ENCODE data around the gene TMEM109.

The TMEM109 gene

DNA sequence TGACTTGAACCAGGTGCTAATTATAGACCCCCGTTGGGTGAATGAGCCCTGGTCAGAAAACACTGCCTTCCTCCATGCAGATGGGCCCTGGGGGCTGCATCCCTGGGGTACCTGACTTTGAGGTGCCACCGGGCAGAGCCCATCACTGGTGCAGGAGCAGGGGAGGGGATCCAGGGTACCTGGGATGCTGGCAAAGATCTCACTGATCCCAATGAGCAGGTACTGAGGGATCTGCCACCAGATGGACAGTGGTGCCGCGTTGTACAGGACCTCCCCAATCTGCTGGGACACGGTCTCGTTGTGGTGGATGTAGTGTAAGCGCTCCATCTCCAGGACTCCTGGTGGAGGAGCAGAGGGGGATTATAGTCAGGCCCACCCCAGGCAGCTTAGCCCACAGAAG lies 25.3 kb downstream of the TMEM109 start:
- DNase-seq (ENCODE audit: extremely low spot score): no peak
- CTCF ChIA-PET: no interaction called here
- TF ChIP-seq LEF1 (IDR thresholded peaks at IDR 0.05; ENCODE audit: borderline replicate concordance) (no peak), FOXA1 (IDR thresholded peaks at IDR 0.05) (no peak), NFRKB (IDR thresholded peaks at IDR 0.05) (no peak), FOXK2 (IDR thresholded peaks at IDR 0.05) (no peak), ARNT (IDR thresholded peaks at IDR 0.05) (no peak), HDGF (IDR thresholded peaks at IDR 0.05; ENCODE audit: borderline replicate concordance) (no peak), BHLHE40 (IDR thresholded peaks at IDR 0.05; ENCODE audit: borderline replicate concordance) (no peak), SUZ12 (IDR thresholded peaks at IDR 0.05) (no peak), PKNOX1 (IDR thresholded peaks at IDR 0.05) (no peak), ZNF384 (IDR thresholded peaks at IDR 0.05) (no peak), ELF4 (IDR thresholded peaks at IDR 0.05) (no peak), CTBP1 (IDR thresholded peaks at IDR 0.05; ENCODE audit: borderline replicate concordance) (no peak), TARDBP (IDR thresholded peaks at IDR 0.05) (no peak), L3MBTL2 (conservative IDR thresholded peaks at IDR 0.05) (no peak)
- POLR2A ChIA-PET: interaction anchor here (1.3 to 1.5 kb wide), 2 partner anchors 26 to 33 kb away, joined by 3 to 4 read pairs; partner anchors contain the start of genes PRPF19 and TMEM109

DNA sequence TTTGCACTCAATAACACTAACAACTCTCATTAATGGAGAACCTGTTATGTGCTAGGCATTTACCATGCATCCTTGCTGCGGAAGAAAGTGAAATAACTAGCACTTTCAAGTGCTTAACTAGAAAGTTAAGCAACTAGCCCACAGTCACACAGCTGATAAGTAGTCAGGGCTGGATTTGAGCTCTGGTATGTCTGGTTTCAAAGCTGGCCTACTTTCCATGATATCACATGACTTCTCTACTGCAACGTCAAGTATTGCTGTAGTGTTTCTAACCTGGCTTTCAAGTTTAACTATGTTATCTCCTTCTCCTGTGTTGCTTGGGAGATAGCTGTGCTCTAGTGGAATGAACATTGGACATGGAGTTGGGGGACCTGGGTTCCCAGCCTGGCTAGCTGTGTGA lies 25.9 kb downstream of the TMEM109 start:
- TF ChIP-seq PKNOX1 (IDR thresholded peaks at IDR 0.05) (no peak), ELF4 (IDR thresholded peaks at IDR 0.05) (no peak), FOXA1 (IDR thresholded peaks at IDR 0.05) (no peak), L3MBTL2 (conservative IDR thresholded peaks at IDR 0.05) (no peak), TARDBP (IDR thresholded peaks at IDR 0.05) (no peak)
- ChIA-PET POLR2A (interaction anchor here (1.3 to 1.5 kb wide), 2 partner anchors 26 to 33 kb away, joined by 3 to 4 read pairs; partner anchors contain the start of genes PRPF19 and TMEM109), CTCF (no interaction called here)
- DNase-seq (ENCODE audit: extremely low spot score): no peak

GRCh38 chr11:60941371-60942119 lies 27.6 kb downstream of the TMEM109 start:
- POLR2A ChIA-PET: no interaction called here
- TF ChIP-seq BHLHE40 (IDR thresholded peaks at IDR 0.05; ENCODE audit: borderline replicate concordance) (no peak), FOXK2 (IDR thresholded peaks at IDR 0.05) (no peak), LEF1 (IDR thresholded peaks at IDR 0.05; ENCODE audit: borderline replicate concordance) (no peak), ELF4 (IDR thresholded peaks at IDR 0.05) (no peak), FOXA1 (IDR thresholded peaks at IDR 0.05) (no peak), HDGF (IDR thresholded peaks at IDR 0.05; ENCODE audit: borderline replicate concordance) (no peak), NFRKB (IDR thresholded peaks at IDR 0.05) (no peak), ARNT (IDR thresholded peaks at IDR 0.05) (no peak), SUZ12 (IDR thresholded peaks at IDR 0.05) (no peak), PKNOX1 (IDR thresholded peaks at IDR 0.05) (no peak), ZNF384 (IDR thresholded peaks at IDR 0.05) (no peak), SP1 (IDR thresholded peaks at IDR 0.05) (no peak), FOXM1 (IDR thresholded peaks at IDR 0.05; ENCODE audit: borderline replicate concordance) (no peak), CTBP1 (IDR thresholded peaks at IDR 0.05; ENCODE audit: borderline replicate concordance) (no peak), TARDBP (IDR thresholded peaks at IDR 0.05) (no peak), L3MBTL2 (conservative IDR thresholded peaks at IDR 0.05) (no peak)
- DNase-seq (ENCODE audit: extremely low spot score): no peak
- CTCF ChIA-PET: no interaction called here

DNA sequence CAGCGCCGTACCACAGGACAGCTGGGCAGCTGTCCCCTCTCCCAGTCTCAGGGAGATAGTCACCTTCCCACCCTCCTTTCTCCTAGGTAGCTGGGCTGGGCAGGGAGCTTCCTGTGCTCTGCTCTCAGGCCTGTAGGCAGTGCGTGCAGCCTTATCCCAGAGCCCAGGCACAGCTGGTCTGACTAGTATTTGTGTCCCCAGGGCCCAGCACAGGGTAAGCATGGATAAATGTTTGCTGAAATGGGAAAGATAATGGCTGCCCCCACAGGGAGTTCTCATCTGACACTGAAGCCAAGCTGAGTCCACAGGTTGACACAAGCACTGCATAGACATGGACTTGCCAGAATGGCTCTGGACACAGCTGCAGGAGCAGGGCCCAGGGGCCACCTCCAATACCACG lies 28.3 kb downstream of the TMEM109 start:
- ChIA-PET POLR2A (interaction anchor here (1.6 kb wide), 1 partner anchor 37 kb away, joined by 3 read pairs; no protein-coding TSS in a partner anchor), CTCF (no interaction called here)
- TF ChIP-seq ELF4 (IDR thresholded peaks at IDR 0.05): no peak
- no peak for TF ChIP-seq SUZ12 (IDR thresholded peaks at IDR 0.05)
- no peak for TF ChIP-seq ZNF384 (IDR thresholded peaks at IDR 0.05)
- TF ChIP-seq HDGF (IDR thresholded peaks at IDR 0.05; ENCODE audit: borderline replicate concordance): no peak
- TF ChIP-seq ARNT (IDR thresholded peaks at IDR 0.05): no peak
- no peak for TF ChIP-seq LEF1 (IDR thresholded peaks at IDR 0.05; ENCODE audit: borderline replicate concordance)
- no peak for TF ChIP-seq NFRKB (IDR thresholded peaks at IDR 0.05)
- TF ChIP-seq BHLHE40 (IDR thresholded peaks at IDR 0.05; ENCODE audit: borderline replicate concordance): no peak
- no peak for TF ChIP-seq FOXK2 (IDR thresholded peaks at IDR 0.05)
- TF ChIP-seq TARDBP (IDR thresholded peaks at IDR 0.05): no peak
- no peak for TF ChIP-seq L3MBTL2 (conservative IDR thresholded peaks at IDR 0.05)
- no peak for TF ChIP-seq CTBP1 (IDR thresholded peaks at IDR 0.05; ENCODE audit: borderline replicate concordance)
- TF ChIP-seq FOXA1 (IDR thresholded peaks at IDR 0.05): no peak
- DNase-seq (ENCODE audit: extremely low spot score): no peak

- CTCF ChIA-PET: no interaction called here
- no peak for DNase-seq (ENCODE audit: extremely low spot score)
- POLR2A ChIA-PET: interaction anchor here (1.6 kb wide), 1 partner anchor 38 kb away, joined by 3 read pairs; no protein-coding TSS in a partner anchor
- TF ChIP-seq ARNT (IDR thresholded peaks at IDR 0.05): no peak
- TF ChIP-seq SUZ12 (IDR thresholded peaks at IDR 0.05): no peak
- TF ChIP-seq BHLHE40 (IDR thresholded peaks at IDR 0.05; ENCODE audit: borderline replicate concordance): no peak
- no peak for TF ChIP-seq L3MBTL2 (conservative IDR thresholded peaks at IDR 0.05)
- TF ChIP-seq CTBP1 (IDR thresholded peaks at IDR 0.05; ENCODE audit: borderline replicate concordance): no peak
- no peak for TF ChIP-seq FOXA1 (IDR thresholded peaks at IDR 0.05)
- no peak for TF ChIP-seq ZNF384 (IDR thresholded peaks at IDR 0.05)
- TF ChIP-seq HDGF (IDR thresholded peaks at IDR 0.05; ENCODE audit: borderline replicate concordance): no peak
Measured at GRCh38 chr11:60942970-60943565, 29.1 kb downstream of the TMEM109 start.

All from HEK293T (cell line).